Dedifferentiated amniotic fluid mesenchymal stem cell (primary cell): ENCODE data around the gene TERT.
"Not testable (repeated sequence)": the region's sequence is repeated elsewhere in the genome, so short reads cannot be mapped to it uniquely, and the experiment has no call there.

Experiments
- DNase-seq: peaks from one replicate; pipeline ENCODE4 v3.0.0-alpha.2; 2016; ENCODE audit errors: extremely low spot score

The TERT gene

DNA sequence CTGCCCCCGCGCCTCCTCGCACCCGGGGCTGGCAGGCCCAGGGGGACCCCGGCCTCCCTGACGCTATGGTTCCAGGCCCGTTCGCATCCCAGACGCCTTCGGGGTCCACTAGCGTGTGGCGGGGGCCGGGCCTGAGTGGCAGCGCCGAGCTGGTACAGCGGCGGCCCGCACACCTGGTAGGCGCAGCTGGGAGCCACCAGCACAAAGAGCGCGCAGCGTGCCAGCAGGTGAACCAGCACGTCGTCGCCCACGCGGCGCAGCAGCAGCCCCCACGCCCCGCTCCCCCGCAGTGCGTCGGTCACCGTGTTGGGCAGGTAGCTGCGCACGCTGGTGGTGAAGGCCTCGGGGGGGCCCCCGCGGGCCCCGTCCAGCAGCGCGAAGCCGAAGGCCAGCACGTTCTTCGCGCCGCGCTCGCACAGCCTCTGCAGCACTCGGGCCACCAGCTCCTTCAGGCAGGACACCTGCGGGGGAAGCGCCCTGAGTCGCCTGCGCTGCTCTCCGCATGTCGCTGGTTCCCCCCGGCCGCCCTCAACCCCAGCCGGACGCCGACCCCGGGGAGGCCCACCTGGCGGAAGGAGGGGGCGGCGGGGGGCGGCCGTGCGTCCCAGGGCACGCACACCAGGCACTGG lies 548 bp downstream of the TERT start:
- DNase-seq = no peak

DNA sequence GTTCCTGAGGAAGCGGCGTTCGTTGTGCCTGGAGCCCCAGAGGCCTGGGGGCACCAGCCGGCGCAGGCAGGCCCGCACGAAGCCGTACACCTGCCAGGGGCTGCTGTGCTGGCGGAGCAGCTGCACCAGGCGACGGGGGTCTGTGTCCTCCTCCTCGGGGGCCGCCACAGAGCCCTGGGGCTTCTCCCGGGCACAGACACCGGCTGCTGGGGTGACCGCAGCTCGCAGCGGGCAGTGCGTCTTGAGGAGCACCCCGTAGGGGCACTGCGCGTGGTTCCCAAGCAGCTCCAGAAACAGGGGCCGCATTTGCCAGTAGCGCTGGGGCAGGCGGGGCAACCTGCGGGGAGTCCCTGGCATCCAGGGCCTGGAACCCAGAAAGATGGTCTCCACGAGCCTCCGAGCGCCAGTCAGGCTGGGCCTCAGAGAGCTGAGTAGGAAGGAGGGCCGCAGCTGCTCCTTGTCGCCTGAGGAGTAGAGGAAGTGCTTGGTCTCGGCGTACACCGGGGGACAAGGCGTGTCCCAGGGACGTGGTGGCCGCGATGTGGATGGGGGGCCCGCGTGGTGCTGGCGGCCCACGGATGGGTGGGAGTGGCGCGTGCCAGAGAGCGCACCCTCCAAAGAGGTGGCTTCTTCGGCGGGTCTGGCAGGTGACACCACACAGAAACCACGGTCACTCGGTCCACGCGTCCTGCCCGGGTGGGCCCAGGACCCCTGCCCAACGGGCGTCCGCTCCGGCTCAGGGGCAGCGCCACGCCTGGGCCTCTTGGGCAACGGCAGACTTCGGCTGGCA lies 1.3 kb downstream of the TERT start:
- no peak for DNase-seq

DNA sequence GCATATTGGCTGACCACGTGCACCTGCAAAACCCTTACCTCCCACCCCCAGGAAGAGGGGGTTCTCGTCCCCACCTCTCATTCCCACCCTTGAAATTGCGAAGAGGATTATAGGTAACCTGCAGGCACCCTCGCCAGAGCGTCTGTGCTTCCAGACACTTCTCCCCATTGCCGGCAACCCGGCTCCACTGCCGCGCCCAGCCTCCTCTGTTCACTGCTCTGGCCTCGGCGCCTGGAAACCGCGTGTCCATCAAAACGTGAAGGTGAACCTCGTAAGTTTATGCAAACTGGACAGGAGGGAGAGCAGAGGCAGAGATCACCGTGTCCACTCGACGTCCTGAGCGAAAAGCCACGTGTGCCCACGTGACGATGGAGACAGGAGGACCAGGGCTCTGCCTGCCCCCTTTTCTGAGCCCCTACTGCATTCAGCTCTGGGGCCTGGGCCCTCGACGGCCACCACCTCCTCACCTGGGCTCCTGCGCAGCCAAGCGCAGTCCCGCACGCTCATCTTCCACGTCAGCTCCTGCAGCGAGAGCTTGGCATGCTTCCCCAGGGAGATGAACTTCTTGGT lies 1.9 kb downstream of the TERT start:
- DNase-seq = no peak

DNA sequence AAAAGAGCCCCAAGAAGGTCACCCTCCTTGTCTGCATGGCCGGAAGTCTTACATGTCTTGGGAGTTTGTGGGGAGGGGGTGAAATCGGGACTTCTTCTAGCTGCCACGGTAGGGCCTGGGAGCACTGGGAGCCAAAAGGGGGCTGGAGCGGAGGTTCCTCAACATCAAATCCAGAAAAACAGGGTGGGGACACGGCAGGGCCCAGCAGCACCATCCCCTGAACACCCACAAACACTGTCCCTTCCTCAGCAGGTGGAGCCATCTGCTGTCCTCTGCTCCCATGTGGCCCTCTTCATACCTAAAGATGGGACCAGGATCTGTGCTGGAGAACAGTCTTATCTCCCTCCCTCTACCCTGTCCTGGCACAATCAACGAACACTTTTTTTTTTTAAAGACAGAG lies 2.7 kb downstream of the TERT start:
- no peak for DNase-seq

DNA sequence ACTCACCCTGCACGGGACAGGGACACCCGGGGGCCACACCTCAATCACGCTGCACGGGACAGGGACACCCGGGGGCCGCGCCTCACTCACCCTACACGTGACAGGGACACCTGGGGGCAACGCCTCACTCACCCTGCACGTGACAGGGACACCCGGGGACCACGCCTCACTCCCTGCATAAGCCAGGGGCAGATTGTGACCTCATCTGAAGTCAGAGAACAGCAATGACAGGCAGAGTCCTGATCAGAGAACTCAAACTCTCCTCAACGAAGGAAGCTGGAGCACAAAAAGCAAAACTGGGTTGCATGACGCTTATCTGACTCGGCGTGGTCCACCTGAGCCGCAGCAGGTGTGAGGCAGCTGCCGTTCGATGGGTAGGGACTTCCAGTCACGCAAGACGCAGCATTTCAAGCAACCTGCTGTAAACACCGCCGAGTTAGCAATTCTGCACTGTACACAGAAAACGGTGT lies 3.2 kb downstream of the TERT start:
- no peak for DNase-seq

DNA sequence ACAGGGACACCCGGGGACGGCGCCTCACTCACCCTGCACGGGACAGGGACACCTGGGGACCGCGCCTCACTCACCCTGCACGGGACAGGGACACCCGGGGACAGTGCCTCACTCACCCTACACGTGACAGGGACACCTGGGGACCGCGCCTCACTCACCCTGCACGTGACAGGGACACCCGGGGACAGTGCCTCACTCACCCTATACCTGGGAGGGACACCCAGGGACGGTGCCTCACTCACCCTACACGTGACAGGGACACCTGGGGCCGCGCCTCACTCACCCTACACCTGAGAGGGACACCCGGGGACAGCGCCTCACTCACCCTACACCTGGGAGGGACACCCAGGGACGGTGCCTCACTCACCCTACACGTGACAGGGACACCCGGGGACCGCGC lies 3.9 kb downstream of the TERT start:
- DNase-seq = not testable (repeated sequence)

DNA sequence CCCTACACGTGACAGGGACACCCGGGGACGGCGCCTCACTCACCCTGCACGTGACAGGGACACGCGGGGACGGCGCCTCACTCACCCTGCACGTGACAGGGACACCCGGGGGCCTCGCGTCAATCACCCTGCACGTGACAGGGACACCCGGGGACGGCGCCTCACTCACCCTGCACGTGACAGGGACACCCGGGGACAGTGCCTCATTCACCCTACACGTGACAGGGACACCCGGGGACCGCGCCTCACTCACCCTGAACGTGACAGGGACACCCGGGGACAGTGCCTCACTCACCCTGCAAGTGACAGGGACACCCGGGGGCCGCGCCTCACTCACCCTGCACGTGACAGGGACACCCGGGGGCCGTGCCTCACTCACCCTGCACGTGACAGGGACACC lies 5.3 kb downstream of the TERT start:
- not testable (repeated sequence) for DNase-seq

DNA sequence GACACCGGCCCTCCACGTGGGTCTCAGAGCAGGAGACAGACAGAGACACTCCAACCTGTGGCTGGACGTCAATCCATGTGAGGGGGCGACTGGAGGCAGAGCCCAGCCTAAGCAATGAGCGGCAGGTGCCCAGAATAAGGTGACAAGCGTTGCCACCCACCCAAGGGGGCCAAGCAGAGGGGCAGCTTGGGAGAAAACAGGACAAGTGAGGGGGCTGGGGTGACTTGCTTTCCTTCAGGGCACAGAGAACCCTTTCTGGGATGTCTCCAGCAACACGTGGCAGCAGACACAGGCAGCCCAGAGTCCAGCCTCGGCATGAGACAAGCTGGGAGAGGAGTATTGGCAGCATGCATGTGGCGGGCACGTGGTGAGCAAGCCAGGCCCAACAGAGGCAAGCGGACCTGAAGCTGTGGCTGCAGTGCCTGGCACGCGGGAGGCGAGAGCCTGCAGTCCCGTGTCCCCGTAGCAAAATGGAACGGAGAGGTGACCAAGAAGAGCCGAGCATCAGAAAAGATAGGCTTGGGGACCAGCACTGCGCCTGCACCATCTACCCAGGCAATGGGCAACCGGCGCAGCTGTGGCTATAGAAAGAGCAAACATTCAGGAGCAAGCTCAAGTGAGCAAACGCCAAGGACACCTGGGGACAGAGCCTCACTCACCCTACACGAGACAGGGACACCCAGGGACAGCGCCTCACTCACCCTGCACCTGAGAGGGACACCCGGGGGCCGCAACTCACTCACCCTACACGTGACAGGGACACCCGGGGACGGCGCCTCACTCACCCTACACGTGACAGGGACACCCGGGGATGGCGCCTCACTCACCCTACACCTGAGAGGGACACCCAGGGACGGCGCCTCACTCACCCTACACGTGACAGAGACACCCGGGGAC lies 6.2 kb downstream of the TERT start:
- no peak for DNase-seq

DNA sequence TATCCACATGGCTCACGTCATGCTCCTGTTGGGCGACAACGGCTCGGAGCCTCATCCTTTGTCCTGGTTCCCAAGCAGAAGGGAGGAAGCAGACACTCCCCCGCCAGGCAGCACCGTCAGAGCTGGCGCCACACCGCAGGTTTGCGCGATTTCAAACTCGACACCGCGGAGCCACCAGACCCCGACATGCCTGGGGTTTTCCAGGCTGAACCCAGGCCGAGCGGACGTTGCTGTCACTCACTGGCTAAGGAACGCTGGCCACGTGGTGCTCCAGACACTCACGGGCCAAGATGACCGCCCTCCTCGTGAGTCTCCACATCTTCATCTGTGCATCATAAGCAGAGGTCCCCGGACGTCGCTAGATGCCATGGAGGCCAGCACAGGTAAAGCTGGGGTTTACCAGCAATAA lies 9.0 kb downstream of the TERT start:
- DNase-seq = no peak

DNA sequence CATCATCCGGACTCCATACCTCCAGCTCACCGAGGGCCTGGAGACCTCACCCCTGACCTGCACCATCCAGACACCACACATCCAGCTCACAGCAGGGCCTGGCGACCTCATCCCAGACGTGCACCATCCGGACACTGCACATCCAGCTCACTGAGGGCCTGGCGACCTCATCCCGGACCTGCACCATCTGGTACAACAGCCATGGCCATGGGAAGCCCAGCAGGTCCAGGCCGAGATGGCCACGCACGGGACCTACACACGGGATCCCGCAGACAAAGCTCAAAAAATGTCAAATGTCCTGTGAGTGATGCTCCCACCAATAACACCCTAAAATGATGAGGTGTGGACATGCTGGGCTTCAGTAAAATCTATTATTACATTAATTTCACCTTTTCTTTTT lies 9.7 kb downstream of the TERT start:
- DNase-seq = no peak

DNA sequence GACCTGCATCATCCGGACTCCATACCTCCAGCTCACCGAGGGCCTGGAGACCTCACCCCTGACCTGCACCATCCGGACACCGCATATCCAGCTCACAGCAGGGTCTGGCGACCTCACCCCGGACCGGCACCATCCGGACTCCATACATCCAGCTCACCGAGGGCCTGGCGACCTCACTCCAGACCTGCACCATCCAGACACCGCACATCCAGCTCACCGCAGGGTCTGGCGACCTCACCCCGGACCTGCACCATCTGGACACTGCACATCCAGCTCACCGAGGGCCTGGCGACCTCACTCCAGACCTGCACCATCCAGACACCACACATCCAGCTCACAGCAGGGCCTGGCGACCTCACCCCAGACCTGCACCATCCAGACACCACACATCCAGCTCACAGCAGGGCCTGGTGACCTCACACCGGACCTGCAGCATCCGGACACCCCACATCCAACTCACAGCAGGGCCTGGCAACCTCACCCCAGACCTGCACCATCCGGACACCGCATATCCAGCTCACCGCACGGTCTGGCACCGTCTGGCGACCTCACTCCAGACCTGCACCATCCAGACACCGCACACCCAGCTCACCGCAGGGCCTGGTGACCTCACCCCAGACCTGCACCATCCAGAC lies 10.4 kb downstream of the TERT start:
- not testable (repeated sequence) for DNase-seq

DNA sequence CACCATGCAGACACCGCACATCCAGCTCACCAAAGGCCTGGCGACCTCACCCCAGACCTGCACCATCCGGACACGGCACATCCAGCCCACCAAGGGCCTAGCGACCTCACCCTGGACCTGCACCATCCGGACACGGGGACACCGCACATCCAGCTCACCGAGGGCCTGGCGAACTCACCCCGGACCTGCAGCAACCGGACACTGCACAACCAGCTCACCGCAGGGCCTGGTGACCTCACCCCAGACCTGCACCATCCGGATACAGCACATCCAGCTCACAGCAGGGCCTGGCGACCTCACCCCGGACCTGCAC lies 11.2 kb downstream of the TERT start:
- DNase-seq = not testable (repeated sequence)

DNA sequence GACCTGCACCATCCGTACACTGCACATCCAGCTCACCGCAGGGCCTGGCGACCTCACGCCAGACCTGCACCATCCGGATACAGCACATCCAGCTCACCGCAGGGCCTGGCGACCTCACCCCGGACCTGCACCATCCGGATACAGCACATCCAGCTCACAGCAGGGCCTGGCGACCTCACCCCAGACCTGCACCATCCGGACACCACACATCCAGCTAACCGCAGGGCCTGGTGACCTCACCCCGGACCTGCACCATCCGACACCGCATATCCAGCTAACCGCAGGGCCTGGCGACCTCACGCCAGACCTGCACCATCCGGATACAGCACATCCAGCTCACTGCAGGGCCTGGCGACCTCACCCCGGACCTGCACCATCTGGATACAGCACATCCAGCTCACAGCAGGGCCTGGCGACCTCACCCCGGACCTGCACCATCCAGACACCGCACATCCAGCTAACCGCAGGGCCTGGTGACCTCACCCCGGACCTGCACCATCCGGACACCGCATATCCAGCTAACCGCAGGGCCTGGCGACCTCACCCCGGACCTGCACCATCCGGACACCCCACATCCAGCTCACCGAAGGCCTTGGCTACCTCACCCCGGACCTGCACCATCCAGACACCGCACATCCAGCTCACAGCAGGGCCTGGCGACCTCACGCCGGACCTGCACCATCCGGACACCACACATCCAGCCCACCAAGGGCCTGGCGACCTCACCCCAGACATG lies 11.7 kb downstream of the TERT start:
- DNase-seq = not testable (repeated sequence)

DNA sequence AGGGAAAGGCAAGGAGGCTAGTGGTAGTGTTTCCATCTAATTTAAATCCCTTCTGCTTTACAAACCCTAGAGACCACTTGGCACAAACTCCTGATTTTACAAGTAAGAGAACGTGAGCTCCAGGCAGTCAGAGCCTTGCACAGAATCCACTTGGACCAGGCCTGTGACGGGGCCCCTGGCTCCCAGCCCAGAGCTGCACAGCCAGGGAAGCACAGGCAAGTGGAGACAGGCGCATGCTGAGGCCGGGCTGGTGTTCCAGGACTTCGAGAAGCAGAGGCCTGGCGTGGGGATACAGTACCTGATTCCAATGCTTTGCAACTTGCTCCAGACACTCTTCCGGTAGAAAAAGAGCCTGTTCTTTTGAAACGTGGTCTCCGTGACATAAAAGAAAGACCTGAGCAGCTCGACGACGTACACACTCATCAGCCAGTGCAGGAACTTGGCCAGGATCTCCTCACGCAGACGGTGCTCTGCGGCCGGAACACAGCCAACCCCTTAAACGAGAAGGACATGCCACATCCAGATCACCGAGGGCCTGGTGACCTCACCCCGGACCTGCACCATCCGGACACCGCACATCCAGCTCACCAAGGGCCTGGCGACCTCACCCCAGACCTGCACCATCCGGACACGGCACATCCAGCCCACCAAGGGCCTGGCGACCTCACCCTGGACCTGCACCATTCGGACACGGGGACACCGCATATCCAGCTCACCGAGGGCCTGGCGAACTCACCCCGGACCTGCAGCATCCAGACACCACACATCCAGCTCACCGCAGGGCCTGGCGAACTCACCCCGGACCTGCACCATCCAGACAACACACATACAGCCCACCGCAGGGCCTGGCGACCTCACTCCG lies 12.5 kb downstream of the TERT start:
- no peak for DNase-seq

DNA sequence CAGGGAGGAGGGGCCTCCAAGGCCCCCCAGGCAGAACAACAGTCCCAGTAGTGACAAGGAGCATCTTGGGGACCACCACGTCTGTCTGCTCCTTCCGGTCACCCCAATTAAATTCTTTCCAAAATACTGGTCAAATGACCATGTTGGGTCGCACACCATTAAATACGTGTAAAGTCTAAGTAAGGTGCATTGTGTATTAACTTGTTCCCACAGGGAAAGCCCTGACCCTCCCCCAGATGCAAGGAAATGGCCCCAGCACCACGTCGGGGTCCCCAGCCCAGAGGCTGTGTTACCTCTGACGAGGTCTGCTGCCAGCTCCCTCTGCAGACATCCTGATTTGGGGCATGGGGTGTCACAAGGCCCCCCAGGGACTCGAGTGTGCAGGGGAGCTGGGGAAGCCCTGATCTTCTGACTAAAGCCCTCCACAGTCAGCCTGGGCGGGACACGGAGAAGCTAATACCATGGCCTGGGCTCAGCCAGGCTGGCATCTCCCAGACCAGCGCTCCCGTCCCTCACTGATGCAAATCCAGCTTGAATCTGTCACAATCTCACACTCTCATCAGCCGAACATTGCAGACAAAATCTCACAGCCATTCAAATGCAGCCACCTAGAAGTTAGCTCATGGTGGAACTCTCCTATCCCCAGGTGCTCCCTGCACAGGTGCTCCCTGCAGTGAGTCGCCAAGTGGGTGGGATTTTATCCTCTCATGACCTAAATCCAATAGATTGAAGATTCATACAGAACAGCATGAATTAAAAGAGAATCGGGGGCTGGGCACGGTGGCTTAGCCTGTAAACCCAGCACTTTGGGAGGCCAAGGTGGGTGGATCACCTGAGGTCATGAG lies 13.6 kb downstream of the TERT start:
- no peak for DNase-seq

DNA sequence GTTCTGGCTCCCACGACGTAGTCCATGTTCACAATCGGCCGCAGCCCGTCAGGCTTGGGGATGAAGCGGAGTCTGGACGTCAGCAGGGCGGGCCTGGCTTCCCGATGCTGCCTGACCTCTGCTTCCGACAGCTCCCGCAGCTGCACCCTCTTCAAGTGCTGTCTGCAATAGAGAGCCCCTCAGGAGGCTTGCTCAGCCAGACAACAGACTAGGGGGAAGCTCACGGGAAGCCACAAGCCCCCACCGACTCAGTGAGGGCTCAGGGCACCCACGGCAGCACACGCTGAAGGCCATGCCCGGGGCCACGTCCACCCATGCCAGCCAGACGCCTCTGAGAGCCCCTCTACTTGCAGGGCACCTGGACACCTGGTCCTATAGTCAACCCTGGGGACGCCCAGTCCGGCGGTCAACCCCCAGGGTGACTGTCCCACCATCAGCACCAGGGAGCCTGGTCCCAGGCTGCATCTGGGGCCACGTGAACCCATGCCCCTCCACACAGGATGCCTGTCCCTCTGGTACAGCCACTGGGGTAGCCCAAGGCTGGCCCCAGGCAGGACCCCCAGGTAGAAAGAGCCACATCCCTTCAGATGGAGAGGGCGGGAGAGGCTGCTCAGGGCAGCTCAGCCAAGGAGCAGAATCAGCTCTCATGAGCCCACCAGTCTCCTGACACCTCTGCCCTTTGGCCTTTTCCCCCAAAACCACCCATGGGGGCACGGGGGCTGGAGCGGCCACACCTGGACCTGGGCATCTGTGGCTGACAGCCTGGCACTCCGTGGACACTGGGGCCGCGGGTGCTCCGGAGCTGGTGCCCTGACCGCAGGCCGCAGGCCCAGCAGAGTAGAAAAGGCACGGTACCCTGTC lies 14.5 kb downstream of the TERT start:
- DNase-seq = no peak

DNA sequence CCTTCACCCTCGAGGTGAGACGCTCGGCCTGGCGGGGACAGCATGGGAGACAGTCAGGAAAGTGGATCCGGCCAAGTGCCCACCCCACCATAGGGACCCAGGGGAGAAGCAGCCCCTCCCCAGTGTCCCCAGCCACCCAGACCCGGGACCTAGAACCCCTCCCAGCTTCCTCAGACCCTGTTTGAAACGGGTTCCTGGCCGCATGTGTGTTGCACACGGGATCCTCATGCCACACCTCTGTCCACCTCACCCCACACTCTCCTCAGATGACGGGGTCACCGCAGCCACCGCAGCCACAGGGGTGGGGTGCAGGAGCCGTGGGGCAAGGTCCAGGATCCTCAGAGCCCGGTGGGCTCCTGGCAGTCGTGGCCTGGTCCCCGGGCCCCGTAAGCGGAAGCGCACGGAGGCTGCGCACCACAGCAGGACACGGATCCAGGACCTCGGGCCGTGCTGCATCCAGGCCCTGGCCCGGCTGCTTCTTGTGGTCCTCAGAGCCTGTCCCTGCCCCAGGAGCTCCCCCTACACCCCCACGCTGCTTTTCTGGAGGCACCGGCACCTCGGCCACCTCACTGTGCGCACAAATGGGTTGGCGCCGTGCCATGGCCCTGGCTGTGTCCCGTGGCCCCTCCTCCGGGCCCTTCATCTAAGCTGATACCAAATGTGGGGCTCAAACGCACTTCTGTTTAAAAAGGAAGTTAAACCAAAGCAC lies 15.3 kb downstream of the TERT start:
- DNase-seq = no peak
